ENCODE results near the gene FOXP1.

The FOXP1 gene

GRCh38 chr3:71089271-71089847 lies 494.2 kb downstream of the FOXP1 start:
- TF ChIP-seq CTCF (IDR thresholded peaks at IDR 0.05; ENCODE audit: low read depth, low read length, missing control alignments): no peak
- Histone ChIP-seq H3K36me3 (replicated peaks) (no peaks in the 10 kb centered on the region), H3K4me3 (ENCODE audit: low read depth, low read length) (no peak overlapping the region), H3K27me3 (replicated peaks) (no peaks in the 10 kb centered on the region), H3K27ac (no peak overlapping the region)
- in situ Hi-C loops (cut with HindIII; ENCODE audit: low pct_ligation_motif_present, low sequenced_read_pairs): no loop called here
- DNase-seq: no peak

- Histone ChIP-seq H3K27me3 (replicated peaks) (no peaks in the 10 kb centered on the region), H3K27ac (no peak overlapping the region), H3K4me3 (ENCODE audit: low read depth, low read length) (no peak overlapping the region), H3K36me3 (replicated peaks) (no peaks in the 10 kb centered on the region)
- in situ Hi-C loops (cut with HindIII; ENCODE audit: low pct_ligation_motif_present, low sequenced_read_pairs): no loop called here
- TF ChIP-seq CTCF (IDR thresholded peaks at IDR 0.05; ENCODE audit: low read depth, low read length, missing control alignments): no peak
- DNase-seq: no peak
Measured at GRCh38 chr3:71088742-71089141, 494.8 kb downstream of the FOXP1 start.

- in situ Hi-C loops (cut with HindIII; ENCODE audit: low pct_ligation_motif_present, low sequenced_read_pairs): no loop called here
- Histone ChIP-seq H3K4me3 (ENCODE audit: low read depth, low read length) (no peak overlapping the region), H3K27me3 (replicated peaks) (no peaks in the 10 kb centered on the region), H3K36me3 (replicated peaks) (no peaks in the 10 kb centered on the region), H3K27ac (peak overlapping the region; percentile 61)
- no peak for TF ChIP-seq CTCF (IDR thresholded peaks at IDR 0.05; ENCODE audit: low read depth, low read length, missing control alignments)
- DNase-seq: no peak
Measured at GRCh38 chr3:71088019-71088708, 495.4 kb downstream of the FOXP1 start.

- in situ Hi-C loops (cut with HindIII; ENCODE audit: low pct_ligation_motif_present, low sequenced_read_pairs): no loop called here
- Histone ChIP-seq H3K36me3 (replicated peaks) (no peaks in the 10 kb centered on the region), H3K4me3 (ENCODE audit: low read depth, low read length) (no peak overlapping the region), H3K27ac (peak overlapping the region; percentile 61), H3K27me3 (replicated peaks) (no peaks in the 10 kb centered on the region)
- TF ChIP-seq CTCF (IDR thresholded peaks at IDR 0.05; ENCODE audit: low read depth, low read length, missing control alignments): no peak
- DNase-seq: peak; percentile 78
Measured at GRCh38 chr3:71087143-71088018, 496.1 kb downstream of the FOXP1 start.

- no peak overlapping the region for H3K4me3 ChIP-seq (ENCODE audit: low read depth, low read length)
- in situ Hi-C loops (cut with HindIII; ENCODE audit: low pct_ligation_motif_present, low sequenced_read_pairs): no loop called here
- H3K36me3 ChIP-seq (replicated peaks): no peaks in the 10 kb centered on the region
- H3K27me3 ChIP-seq (replicated peaks): no peaks in the 10 kb centered on the region
- TF ChIP-seq CTCF (IDR thresholded peaks at IDR 0.05; ENCODE audit: low read depth, low read length, missing control alignments): no peak
- no peak for DNase-seq
- peak overlapping the region; percentile 61 for H3K27ac ChIP-seq
Measured at GRCh38 chr3:71086777-71087142, 496.8 kb downstream of the FOXP1 start.
